MM.1S (cell line): ENCODE results near the gene CLNK.

Source experiments
- EZH2phosphoT487 ChIP-seq: fragments of 300-600 bp; sonication (generic); IDR thresholded peaks from 2 replicates; pipeline ENCODE4 v1.6.1; 2018; ENCODE audit warnings: antibody characterized with exemption, low read length
- TF ChIP-seq, protein P1 (sequence below): fragments of 300-600 bp; sonication (generic); IDR thresholded peaks from 2 replicates; pipeline ENCODE4 v1.5.1; 2016; ENCODE audit warnings: antibody characterized with exemption, low read length, mixed read lengths

DNA sequence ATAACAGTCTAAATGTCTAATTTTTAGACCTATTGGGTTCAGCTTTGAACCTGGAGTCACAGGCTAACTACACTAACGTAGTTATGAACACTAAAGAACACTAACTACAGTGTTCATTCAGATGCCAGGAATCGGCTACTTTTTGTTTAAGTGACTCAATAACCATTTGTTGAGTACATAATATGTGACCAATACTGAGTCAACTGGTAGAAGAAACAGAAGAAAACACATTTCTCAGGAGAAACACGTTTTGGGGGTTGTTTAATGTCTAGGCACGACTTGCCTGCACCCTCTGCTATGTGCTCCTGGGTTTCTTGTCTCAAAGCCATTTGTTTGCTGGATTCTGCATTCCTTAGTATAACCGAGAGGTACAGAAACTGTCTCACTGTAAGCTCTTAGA is 18.6 kb upstream of the CLNK start:
- TF ChIP-seq, protein P1, sequence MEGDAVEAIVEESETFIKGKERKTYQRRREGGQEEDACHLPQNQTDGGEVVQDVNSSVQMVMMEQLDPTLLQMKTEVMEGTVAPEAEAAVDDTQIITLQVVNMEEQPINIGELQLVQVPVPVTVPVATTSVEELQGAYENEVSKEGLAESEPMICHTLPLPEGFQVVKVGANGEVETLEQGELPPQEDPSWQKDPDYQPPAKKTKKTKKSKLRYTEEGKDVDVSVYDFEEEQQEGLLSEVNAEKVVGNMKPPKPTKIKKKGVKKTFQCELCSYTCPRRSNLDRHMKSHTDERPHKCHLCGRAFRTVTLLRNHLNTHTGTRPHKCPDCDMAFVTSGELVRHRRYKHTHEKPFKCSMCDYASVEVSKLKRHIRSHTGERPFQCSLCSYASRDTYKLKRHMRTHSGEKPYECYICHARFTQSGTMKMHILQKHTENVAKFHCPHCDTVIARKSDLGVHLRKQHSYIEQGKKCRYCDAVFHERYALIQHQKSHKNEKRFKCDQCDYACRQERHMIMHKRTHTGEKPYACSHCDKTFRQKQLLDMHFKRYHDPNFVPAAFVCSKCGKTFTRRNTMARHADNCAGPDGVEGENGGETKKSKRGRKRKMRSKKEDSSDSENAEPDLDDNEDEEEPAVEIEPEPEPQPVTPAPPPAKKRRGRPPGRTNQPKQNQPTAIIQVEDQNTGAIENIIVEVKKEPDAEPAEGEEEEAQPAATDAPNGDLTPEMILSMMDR, result no peak
- TF ChIP-seq EZH2phosphoT487, result no peak
